Adrenal gland (tissue), 5 donors: ENCODE results near the gene HSFX2.
"Not testable (repeated sequence)": the region's sequence is repeated elsewhere in the genome, so short reads cannot be mapped to it uniquely, and the experiment has no call there.

Source experiments
- CTCF ChIP-seq, 6 experiments: fragments of 450-650 bp in 4 of 6; fragments of 200-600 bp in 2 of 6; sonication (generic) in 1 of 6; IDR thresholded peaks; 1 replicate in 5 of 6; 2 replicates in 1 of 6; pipeline versions ENCODE4 v1.5.1 to v1.8.0; 2016 to 2021; ENCODE audit warnings: antibody characterized with exemption in 6 of 6, mild to moderate bottlenecking in 2 of 6, moderate library complexity in 1 of 6
- POLR2A ChIP-seq, 2 donors: fragments of 450-650 bp; IDR thresholded peaks; one replicate each; pipeline ENCODE4 v1.6.1; 2017; ENCODE audit warnings: antibody characterized with exemption in 2 of 2, mild to moderate bottlenecking in 2 of 2, moderate library complexity in 1 of 2
- donor health status: DM: no; HTN: no; CAD: no.

- TF ChIP-seq CTCF, POLR2A (IDR thresholded peaks at IDR 0.05): not testable (repeated sequence)
Measured at GRCh38 chrX:149549701-149550100, 45.4 kb downstream of the HSFX2 start, which contains the start of gene HSFX3.
